MM.1S (cell line): ENCODE results near the gene PGGT1B.

Source experiments
- DNase-seq: peaks from one replicate; pipeline ENCODE4 v3.0.0-alpha.2; 2015
- H2AFZ ChIP-seq: fragments of 300-600 bp; sonication (generic); 2 replicates; pipeline ENCODE4 v1.6.0; 2016; ENCODE audit warnings: antibody characterized with exemption, low read length
- H3F3A ChIP-seq: fragments of 300-600 bp; sonication (generic); 2 replicates; pipeline ENCODE4 v1.6.1; 2016; ENCODE audit warnings: mild to moderate bottlenecking, antibody characterized with exemption, low read length, moderate library complexity, mixed read lengths; ENCODE audit not compliant: insufficient read depth
- H3K27ac ChIP-seq: fragments of 300-600 bp; sonication (generic); 2 replicates; pipeline ENCODE4 v1.5.1; 2016; ENCODE audit warnings: mild to moderate bottlenecking, low read length
- H3K27me3 ChIP-seq: fragments of 300-600 bp; sonication (generic); replicated peaks from 2 replicates; pipeline ENCODE4 v1.6.0; 2016; ENCODE audit warnings: low read length; ENCODE audit not compliant: insufficient read depth
- H3K36me3 ChIP-seq: fragments of 300-600 bp; sonication (generic); replicated peaks from 2 replicates; pipeline ENCODE4 v1.6.1; 2016; ENCODE audit warnings: mild to moderate bottlenecking, low read length, mixed read lengths; ENCODE audit not compliant: insufficient read depth
- H3K4me1 ChIP-seq: fragments of 300-600 bp; sonication (generic); 2 replicates; pipeline ENCODE4 v1.6.1; 2016; ENCODE audit warnings: low read length, mixed read lengths
- H3K4me2 ChIP-seq: fragments of 300-600 bp; sonication (generic); 2 replicates; pipeline ENCODE4 v1.6.0; 2016; ENCODE audit warnings: low read depth, low read length
- H3K4me3 ChIP-seq: fragments of 300-600 bp; sonication (generic); 2 replicates; pipeline ENCODE4 v1.5.1; 2016; ENCODE audit warnings: low read length, mixed read lengths
- H3K79me2 ChIP-seq: fragments of 300-600 bp; sonication (generic); 2 replicates; pipeline ENCODE4 v1.6.1; 2016; ENCODE audit warnings: mixed run types, low read length, mixed read lengths
- H3K9ac ChIP-seq: fragments of 300-600 bp; sonication (generic); 2 replicates; pipeline ENCODE4 v1.6.1; 2016; ENCODE audit warnings: low read length, mixed read lengths
- H3K9me2 ChIP-seq: fragments of 300-600 bp; sonication (generic); replicated peaks from 2 replicates; pipeline ENCODE4 v1.6.1; 2016; ENCODE audit warnings: mild to moderate bottlenecking, low read length, mixed read lengths; ENCODE audit not compliant: insufficient read depth
- H3K9me3 ChIP-seq: fragments of 300-600 bp; sonication (generic); replicated peaks from 2 replicates; pipeline ENCODE4 v1.6.1; 2016; ENCODE audit warnings: mild to moderate bottlenecking, low read length, mixed read lengths; ENCODE audit not compliant: insufficient read depth
- H4K20me1 ChIP-seq: fragments of 300-600 bp; sonication (generic); 2 replicates; pipeline ENCODE4 v1.6.1; 2016; ENCODE audit warnings: mild to moderate bottlenecking, low read length, moderate library complexity, mixed read lengths; ENCODE audit not compliant: insufficient read depth
- EZH2 ChIP-seq: fragments of 300-600 bp; sonication (generic); optimal IDR thresholded peaks from 2 replicates; pipeline ENCODE3; 2017; ENCODE audit warnings: low read depth, mild to moderate bottlenecking, antibody characterized with exemption, low read length, mixed read lengths
- EZH2phosphoT487 ChIP-seq: fragments of 300-600 bp; sonication (generic); IDR thresholded peaks from 2 replicates; pipeline ENCODE4 v1.6.1; 2018; ENCODE audit warnings: antibody characterized with exemption, low read length
- TF ChIP-seq, protein P1 (sequence below): fragments of 300-600 bp; sonication (generic); IDR thresholded peaks from 2 replicates; pipeline ENCODE4 v1.5.1; 2016; ENCODE audit warnings: antibody characterized with exemption, low read length, mixed read lengths

PGGT1B gene

DNA sequence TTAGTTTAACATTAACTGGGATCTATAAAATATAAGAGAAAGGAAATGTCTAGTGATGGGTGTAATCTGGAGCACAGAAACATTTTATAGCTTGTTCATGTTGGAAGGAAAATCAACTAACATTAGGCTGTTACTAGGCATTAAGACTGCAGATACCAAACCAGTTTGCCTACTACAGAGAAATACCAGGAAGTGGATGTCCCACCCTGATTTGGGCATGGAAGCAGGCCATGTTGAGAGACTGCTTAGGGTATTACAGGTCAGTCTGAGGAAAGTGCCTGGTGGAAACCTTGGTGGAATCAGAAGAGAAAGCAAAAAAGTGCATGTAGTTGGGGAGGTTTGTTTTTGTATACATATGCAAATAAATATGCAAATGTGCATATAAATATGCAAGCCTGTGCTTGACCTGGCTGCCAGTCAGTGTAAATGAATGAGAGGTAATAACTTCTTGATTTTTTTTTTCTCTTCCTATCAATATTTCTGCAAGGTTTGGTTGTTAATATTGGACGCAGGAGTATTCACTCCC is 43.4 kb upstream of the PGGT1B start:
- TF ChIP-seq, protein P1, sequence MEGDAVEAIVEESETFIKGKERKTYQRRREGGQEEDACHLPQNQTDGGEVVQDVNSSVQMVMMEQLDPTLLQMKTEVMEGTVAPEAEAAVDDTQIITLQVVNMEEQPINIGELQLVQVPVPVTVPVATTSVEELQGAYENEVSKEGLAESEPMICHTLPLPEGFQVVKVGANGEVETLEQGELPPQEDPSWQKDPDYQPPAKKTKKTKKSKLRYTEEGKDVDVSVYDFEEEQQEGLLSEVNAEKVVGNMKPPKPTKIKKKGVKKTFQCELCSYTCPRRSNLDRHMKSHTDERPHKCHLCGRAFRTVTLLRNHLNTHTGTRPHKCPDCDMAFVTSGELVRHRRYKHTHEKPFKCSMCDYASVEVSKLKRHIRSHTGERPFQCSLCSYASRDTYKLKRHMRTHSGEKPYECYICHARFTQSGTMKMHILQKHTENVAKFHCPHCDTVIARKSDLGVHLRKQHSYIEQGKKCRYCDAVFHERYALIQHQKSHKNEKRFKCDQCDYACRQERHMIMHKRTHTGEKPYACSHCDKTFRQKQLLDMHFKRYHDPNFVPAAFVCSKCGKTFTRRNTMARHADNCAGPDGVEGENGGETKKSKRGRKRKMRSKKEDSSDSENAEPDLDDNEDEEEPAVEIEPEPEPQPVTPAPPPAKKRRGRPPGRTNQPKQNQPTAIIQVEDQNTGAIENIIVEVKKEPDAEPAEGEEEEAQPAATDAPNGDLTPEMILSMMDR = no peak
- TF ChIP-seq EZH2 (no peak), EZH2phosphoT487 (no peak)
- no peaks in the 10 kb centered on the region for H3K27me3 ChIP-seq
- H2AFZ ChIP-seq = no peak overlapping the region
- H3K4me1 ChIP-seq = no peaks in the 10 kb centered on the region
- no peaks in the 10 kb centered on the region for H3F3A ChIP-seq
- no peak overlapping the region for H3K4me3 ChIP-seq
- no peaks in the 10 kb centered on the region for H3K36me3 ChIP-seq
- no peaks in the 10 kb centered on the region for H3K9me3 ChIP-seq
- no peaks in the 10 kb centered on the region for H3K79me2 ChIP-seq
- H4K20me1 ChIP-seq = no peaks in the 10 kb centered on the region
- no peak overlapping the region for H3K9ac ChIP-seq
- no peak for DNase-seq
- H3K4me2 ChIP-seq = no peak overlapping the region
- H3K27ac ChIP-seq = no peak overlapping the region
- H3K9me2 ChIP-seq = no peaks in the 10 kb centered on the region

DNA sequence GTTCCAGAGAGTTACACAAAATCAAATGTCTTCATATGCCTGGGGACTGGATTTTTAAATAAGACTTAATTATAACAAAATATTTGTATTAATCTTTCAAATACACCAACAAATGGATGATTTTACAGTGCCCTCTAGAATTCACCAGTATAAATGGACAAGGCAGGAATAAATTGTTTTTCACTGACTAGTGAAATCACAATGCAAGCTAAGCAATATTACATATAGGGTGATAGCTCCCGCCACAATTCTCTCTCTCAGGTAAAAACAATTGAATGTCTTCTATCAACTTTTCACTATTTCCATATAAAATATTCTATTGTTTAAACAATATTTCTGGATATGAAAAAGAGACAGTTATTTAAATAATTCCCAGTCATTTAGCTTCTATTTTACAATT is 41.8 kb upstream of the PGGT1B start:
- Histone ChIP-seq H3K27me3 (no peaks in the 10 kb centered on the region), H3K9ac (no peak overlapping the region), H3F3A (no peaks in the 10 kb centered on the region)

DNA sequence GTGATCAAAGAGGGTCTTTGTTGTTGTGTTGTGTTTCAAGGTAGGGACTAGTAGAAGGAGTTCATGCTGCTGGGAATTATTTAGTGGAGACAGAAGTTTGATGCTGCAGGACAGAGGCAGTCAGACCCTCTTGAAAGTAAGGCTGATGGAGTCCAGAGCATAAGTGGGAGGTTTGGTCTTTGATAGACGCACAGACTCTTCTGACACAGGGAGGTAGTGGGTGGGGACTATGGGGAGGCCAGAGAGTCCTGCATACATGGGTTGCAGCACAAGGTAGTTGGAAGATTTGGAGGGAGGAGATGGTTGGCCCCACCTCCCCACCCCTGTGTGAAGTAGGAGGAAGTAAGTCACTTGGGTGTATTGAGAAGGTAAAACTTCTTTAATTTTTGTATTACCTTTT is 36.1 kb upstream of the PGGT1B start:
- H3K4me1 ChIP-seq = no peaks in the 10 kb centered on the region
- H3K4me2 ChIP-seq = no peak overlapping the region
- H3F3A ChIP-seq = 0 out of 2 replicates have a peak, but pooled peaks cover 5% of the 10 kb centered on the region
- DNase-seq = no peak
- H3K9me2 ChIP-seq = no peaks in the 10 kb centered on the region
- no peaks in the 10 kb centered on the region for H3K36me3 ChIP-seq
- H3K27me3 ChIP-seq = no peaks in the 10 kb centered on the region
- H3K9me3 ChIP-seq = no peaks in the 10 kb centered on the region
- H4K20me1 ChIP-seq = no peaks in the 10 kb centered on the region
- no peak for TF ChIP-seq EZH2
- no peak for TF ChIP-seq EZH2phosphoT487
- TF ChIP-seq, protein P1 = no peak
- no peak overlapping the region for H3K4me3 ChIP-seq
- H3K9ac ChIP-seq = no peak overlapping the region
- H3K27ac ChIP-seq = no peak overlapping the region
- no peak overlapping the region for H2AFZ ChIP-seq
- H3K79me2 ChIP-seq = peaks cover 17% of the 10 kb centered on the region

More for the DNA sequence above, 41.8 kb upstream of the PGGT1B start:
- Histone ChIP-seq H3K9me2 (no peaks in the 10 kb centered on the region), H3K4me3 (no peak overlapping the region), H3K9me3 (no peaks in the 10 kb centered on the region), H3K36me3 (no peaks in the 10 kb centered on the region), H3K79me2 (no peaks in the 10 kb centered on the region), H3K27ac (no peak overlapping the region), H3K4me2 (no peak overlapping the region), H2AFZ (no peak overlapping the region), H4K20me1 (no peaks in the 10 kb centered on the region), H3K4me1 (no peaks in the 10 kb centered on the region)
- DNase-seq = no peak
- TF ChIP-seq EZH2 (no peak), EZH2phosphoT487 (no peak)
- TF ChIP-seq, protein P1 = no peak
